ENCODE measurements around the gene CCDC8. TPM values are rescaled to one million over a fixed set of nuclear protein-coding genes. Genes with fewer than 3 reads are reported as not detected.
A peak's percentile ranks its signal among the peaks of the same experiment; 100 is the strongest.
"Not testable (repeated sequence)": the region's sequence is repeated elsewhere in the genome, so short reads cannot be mapped to it uniquely, and the experiment has no call there.

The CCDC8 gene
- total RNA-seq, 1 donor from 2014 or later = 34.2 TPM

- DNase-seq (ENCODE audit: low spot score) = peak; percentile 74
- intact Hi-C loops (cut with DNase I) = no loop called here
Observed at GRCh38 chr19:46386996-46387712, 26.2 kb downstream of the CCDC8 start.

DNA sequence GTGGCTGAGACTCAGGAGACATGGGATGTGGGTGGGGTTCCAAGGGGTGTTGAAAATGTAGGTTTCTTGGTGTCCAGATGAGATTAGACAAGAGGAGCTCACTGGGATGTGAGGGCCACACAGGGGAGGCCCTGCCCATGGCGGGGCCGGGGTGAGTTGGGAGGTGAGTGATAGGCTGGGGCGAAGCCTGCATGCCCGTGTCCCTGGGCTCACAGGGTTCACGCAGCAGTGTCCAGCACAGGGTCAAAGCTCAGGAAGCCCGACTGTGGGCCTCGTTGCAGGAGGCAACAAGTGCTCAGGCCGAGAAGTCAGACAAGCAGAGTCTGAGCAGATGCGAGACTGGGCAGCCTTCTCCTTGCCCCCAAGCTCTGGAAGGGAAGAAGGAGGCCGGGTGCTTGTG, 27.2 kb downstream of the CCDC8 start:
- peak; percentile 73 for DNase-seq (ENCODE audit: low spot score)
- intact Hi-C loops (cut with DNase I) = no loop called here

GRCh38 chr19:46385636-46386035, 27.7 kb downstream of the CCDC8 start:
- peak; percentile 41 for DNase-seq (ENCODE audit: low spot score)
- intact Hi-C loops (cut with DNase I) = no loop called here

- DNase-seq (ENCODE audit: low spot score) = peak; percentile 78
- intact Hi-C loops (cut with DNase I) = no loop called here
Observed at GRCh38 chr19:46384396-46384795, 29.0 kb downstream of the CCDC8 start.

DNA sequence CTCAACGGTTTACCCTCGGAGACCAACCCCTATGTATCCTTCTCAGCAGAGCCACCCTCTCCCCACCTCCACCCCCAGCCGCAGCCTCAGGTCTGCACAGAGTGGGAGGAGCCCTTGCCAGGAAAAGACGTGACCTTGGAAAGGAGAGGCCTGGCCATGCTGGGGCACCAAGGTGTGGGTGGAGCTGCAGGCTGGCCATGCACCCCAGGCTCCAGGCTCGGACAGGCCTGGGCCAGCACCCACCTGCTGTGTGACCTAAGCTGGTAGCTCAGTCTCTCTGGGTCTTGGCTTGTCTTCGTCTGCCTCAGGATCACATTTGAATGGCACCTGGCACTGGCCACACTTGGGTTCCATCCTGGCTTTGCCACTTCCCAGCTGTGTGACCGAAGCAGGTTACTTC, 29.5 kb downstream of the CCDC8 start:
- peak; percentile 69 for DNase-seq (ENCODE audit: low spot score)
- intact Hi-C loops (cut with DNase I) = no loop called here

DNA sequence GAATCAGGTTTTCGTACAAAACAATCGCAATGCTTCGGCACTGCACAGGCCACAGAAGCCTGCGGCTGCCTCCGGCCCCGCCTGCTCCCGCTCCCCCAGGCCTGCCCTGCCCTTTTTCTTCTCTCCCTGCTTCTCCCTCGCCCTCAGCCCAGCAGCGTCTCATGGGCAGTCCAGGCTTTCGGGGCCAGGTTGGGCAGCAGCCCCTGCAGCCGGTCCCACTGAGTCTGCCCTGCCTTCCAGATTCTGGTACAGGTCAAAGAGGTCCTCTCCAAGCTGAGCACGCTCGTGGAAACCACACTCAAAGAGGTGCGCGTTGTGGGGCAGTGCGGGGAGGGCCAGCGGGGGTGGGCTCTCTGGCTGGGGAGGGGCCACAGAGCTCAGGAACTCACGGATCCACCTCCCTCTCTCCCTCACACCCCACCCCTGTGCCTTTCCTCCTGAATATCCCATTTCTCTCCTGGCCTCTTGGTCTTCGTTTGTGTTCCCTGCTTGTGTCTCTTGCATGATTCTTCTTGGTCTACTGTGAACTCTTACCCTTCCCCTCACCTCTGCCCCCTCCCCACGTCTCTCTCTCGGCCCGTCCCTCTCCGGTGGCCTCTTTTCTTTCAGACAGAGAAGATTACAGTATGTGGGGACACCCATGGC, 30.1 kb downstream of the CCDC8 start:
- intact Hi-C loops (cut with DNase I) = no loop called here
- DNase-seq (ENCODE audit: low spot score) = peak; percentile 62

DNA sequence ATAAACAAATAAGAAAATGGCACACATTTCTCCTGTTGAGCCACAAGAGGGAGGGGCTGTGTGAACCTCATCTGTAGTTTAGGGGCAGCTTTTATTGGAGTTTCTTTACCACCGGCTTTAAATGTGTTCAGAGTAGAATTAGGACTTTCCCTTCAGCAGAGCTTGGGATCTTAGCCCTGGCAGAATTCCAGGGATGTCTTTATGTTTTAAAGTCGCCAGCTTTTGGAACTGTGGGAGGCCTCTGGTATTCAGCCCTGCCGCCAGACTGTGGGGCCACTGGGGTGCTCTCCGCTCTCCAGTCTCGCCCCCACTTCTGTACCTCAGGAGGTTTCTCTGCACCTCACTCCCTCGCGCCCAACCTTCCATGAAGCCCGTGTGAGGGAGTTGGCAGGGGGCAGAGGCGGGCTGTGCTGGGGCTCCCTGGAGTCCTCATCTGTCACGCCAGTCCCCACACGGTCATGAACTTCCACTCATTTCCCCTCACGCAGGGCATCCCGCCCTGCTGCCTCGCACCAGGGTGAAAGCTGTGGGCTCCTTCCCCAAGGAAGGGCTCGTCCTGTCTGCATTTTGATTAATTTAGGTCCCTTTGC, 31.5 kb downstream of the CCDC8 start:
- intact Hi-C loops (cut with DNase I) = no loop called here
- DNase-seq (ENCODE audit: low spot score) = no peak

DNA sequence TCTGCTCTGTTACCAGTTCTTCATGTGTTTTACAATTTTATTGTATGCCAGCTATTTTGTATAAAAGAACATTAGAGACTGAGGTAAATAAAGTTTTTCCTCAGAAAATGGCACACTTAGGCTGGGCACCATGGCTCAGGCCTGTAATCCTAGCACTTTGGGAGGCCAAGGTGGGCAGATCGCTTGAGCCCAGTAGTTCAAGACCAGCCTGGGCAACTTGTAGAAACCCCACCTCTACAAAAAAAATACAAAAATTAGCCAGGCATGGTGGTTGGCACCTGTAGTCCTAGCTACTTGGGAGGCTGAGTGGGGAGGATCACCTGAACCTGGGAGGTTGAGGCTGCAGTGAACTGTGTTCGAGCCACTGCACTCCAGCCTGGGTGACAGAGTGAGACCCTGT, 32.0 kb downstream of the CCDC8 start:
- DNase-seq (ENCODE audit: low spot score) = no peak
- intact Hi-C loops (cut with DNase I) = no loop called here

DNA sequence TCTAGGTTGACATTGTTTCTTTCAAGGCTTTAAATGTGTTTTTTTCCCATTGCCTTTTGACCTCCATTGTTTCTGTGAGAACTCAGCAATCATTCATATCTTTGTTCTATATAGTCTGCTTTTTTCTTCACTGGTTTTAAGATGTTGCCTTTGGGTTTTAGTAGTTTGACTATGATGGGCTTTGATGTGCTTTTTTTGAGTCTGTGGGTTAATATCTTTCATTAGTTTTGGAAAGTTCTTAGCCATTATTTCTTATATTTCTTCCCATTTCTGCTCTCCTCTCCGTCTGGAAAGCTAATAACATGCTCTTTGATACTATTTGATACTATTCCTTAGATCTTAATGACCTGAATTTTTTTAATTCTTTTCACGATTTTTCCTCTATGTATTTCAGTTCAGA, 32.7 kb downstream of the CCDC8 start:
- no peak for DNase-seq (ENCODE audit: low spot score)
- intact Hi-C loops (cut with DNase I) = no loop called here

GRCh38 chr19:46378268-46378667, 35.1 kb downstream of the CCDC8 start:
- intact Hi-C loops (cut with DNase I) = no loop called here

GRCh38 chr19:46376241-46377153, 36.9 kb downstream of the CCDC8 start:
- intact Hi-C loops (cut with DNase I) = no loop called here
- peak; percentile 73 for DNase-seq (ENCODE audit: low spot score)

More at GRCh38 chr19:46378268-46378667, 35.1 kb downstream of the CCDC8 start:
- no peak for DNase-seq (ENCODE audit: low spot score)

GRCh38 chr19:46375476-46376067, 37.8 kb downstream of the CCDC8 start:
- peak; percentile 60 for DNase-seq (ENCODE audit: low spot score)
- intact Hi-C loops (cut with DNase I) = not testable (repeated sequence)

- peak; percentile 70 for DNase-seq (ENCODE audit: low spot score)
- intact Hi-C loops (cut with DNase I) = no loop called here
Observed at GRCh38 chr19:46374536-46375475, 38.6 kb downstream of the CCDC8 start.

DNA sequence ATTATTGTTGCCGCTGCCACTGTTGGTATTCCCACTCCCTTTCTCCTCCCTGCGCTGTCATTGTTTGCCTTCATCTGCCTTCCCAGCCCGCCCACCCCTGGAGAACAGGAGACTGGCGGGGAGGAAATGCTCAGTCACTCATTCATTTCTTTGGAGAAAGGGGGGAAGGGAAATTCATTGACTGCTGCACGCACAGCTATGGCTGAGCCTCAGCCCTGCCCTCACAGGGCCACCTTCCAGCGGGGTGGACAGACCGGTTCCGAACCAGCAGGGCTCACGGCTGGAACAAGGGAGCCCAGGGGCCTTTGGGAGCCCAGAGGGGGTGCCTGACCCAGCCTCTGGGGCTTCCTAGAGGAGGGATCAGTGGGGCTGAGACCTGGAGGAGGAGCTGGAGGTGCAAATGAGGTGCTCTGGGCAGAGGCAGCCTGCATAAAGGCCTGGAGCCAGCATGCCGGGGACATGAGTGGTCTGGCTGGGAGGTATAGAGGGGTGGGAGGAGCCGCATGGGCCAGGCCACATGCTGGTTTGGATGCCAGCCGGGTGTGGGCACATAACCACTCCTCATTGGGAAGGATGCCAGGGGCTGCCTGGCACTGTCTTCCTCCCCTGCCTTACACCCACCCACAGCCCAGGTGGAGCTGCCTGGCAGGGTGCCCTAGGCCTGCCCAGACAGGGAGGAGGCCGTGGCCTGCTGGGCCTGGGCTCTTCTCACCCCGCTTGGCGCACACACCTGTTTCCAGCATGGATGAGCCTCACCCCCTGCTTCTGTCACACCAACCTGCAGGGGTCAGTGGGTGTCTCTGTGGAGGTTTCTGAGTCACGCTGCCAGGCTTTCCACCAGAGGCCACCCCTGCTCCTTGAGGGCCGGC, 39.6 kb downstream of the CCDC8 start:
- peak; percentile 91 for DNase-seq (ENCODE audit: low spot score)
- intact Hi-C loops (cut with DNase I) = loop anchor here (2.0 kb wide), 2 partner anchors 19 to 75 kb away; no protein-coding TSS in a partner anchor

DNA sequence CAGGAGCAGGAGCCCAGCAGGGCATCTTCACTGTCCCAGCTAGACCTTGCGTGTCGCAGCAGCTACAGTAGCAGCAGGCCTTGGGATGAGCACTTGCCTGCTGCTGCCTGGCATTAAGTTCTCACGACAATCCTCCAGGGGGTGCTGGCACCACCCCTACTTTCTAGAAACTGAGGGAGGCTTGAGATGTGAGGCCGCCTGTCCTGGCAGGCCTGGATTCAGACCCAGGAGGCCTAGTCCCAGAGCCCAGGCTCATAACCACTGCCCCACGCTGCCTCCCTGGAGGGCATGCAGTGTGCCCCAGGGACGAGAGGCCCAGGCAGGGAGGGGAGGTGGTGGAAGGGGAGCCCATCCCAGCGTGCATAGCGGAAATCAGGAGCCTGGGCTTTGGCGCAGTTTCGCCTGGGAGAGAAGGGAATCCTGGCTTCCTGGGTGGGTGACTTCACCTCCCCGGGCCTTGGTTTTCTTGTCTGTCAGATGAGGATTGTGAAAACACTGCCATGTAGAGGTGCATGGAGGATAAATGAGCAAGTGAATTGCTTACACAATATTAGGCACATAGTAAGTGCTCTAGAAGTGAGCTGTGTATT, 40.4 kb downstream of the CCDC8 start:
- intact Hi-C loops (cut with DNase I) = loop anchor here (2.0 kb wide), 2 partner anchors 18 to 74 kb away; no protein-coding TSS in a partner anchor

GRCh38 chr19:46371371-46371901, 41.9 kb downstream of the CCDC8 start:
- intact Hi-C loops (cut with DNase I) = no loop called here
- peak; percentile 66 for DNase-seq (ENCODE audit: low spot score)

More for the DNA sequence above, 40.4 kb downstream of the CCDC8 start:
- peak; percentile 57 for DNase-seq (ENCODE audit: low spot score)

DNA sequence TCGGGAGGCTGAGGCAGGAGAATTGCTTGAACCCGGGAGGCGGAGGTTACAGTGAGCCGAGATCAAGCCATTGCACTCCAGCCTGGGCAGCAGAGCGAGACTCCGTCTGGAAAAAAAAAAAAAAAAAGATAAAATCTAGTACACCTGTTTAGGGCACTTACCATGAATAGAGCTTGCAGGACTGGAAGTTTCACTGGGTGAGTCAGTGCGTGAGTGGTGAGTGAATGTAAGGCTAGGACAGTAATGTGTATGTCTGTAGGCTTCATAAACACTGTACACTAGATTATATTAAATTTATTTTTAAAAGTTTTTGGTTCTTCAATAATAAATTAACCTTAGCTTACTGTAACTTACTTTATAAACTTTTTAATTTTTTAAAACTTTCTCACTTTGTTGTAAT, 43.5 kb downstream of the CCDC8 start:
- no peak for DNase-seq (ENCODE audit: low spot score)
- intact Hi-C loops (cut with DNase I) = no loop called here

All from cardiac septum (tissue), 1 donor.